H1 (cell line): ENCODE data around the gene PSORS1C1.

Experiments used
- CHD1 ChIP-seq: IDR thresholded peaks from 2 replicates; pipeline ENCODE4 v1.6.1; 2012; ENCODE audit warnings: low read depth, low read length, improper control_type of control experiment
- CREB1 ChIP-seq: IDR thresholded peaks from 2 replicates; pipeline ENCODE4 v1.6.1; 2012; ENCODE audit warnings: inconsistent platforms
- CTCF ChIP-seq, 3 experiments: IDR thresholded peaks; 1 replicate in 2 of 3; 2 replicates in 1 of 3; pipeline versions ENCODE4 v1.5.1 to v1.6.1; 2011; ENCODE audit warnings: low read length in 3 of 3, mild to moderate bottlenecking in 3 of 3, inconsistent platforms in 2 of 3, low read depth in 1 of 3, moderate library complexity in 1 of 3; ENCODE audit not compliant: insufficient read depth in 1 of 3; ENCODE audit errors: control extremely low read depth in 1 of 3

GRCh38 chr6:31114970-31115849 lies 610 bp downstream of the PSORS1C1 start:
- no peak for TF ChIP-seq CHD1
- TF ChIP-seq CTCF (IDR thresholded peaks at IDR 0.05; ENCODE audit: control extremely low read depth in 1 of 3, insufficient read depth in 1 of 3, low read depth in 1 of 3, low read length in 3 of 3): peak in 2 of 3 experiments; percentile 12 to 35; a peak in 1 of 4 replicates
- TF ChIP-seq CREB1: no peak
